ENCODE results near the gene CDK2. TPM values are rescaled to one million over a fixed set of nuclear protein-coding genes. Genes with fewer than 3 reads are reported as not detected.

CDK2 gene
- total and polyA plus RNA-seq, 9 of the 15 experiments (the other 6 are each of a cell fraction or from before 2014, with no cell fraction given) = 17.4 to 213 (median 109) TPM

DNA sequence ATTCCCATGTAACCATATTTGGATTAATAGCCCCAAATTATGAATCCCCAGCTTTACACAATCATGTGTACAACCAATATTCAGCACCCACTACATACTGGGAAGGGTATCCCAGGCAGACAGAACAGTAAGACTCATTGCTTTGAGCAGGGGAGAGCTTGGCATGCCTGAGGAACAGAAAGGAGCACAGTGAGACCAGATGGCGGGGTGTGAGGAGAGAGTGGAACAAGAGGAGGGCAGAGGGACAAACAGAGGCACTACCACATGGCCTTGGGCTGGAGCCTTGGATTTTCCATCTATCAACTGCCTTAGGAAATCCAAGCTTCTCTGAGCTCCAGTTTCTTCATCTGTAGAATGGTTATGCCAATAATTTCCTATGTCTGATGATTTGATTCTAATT is 31.9 kb upstream of the CDK2 start (continued):
- TF ChIP-seq, protein P1, sequence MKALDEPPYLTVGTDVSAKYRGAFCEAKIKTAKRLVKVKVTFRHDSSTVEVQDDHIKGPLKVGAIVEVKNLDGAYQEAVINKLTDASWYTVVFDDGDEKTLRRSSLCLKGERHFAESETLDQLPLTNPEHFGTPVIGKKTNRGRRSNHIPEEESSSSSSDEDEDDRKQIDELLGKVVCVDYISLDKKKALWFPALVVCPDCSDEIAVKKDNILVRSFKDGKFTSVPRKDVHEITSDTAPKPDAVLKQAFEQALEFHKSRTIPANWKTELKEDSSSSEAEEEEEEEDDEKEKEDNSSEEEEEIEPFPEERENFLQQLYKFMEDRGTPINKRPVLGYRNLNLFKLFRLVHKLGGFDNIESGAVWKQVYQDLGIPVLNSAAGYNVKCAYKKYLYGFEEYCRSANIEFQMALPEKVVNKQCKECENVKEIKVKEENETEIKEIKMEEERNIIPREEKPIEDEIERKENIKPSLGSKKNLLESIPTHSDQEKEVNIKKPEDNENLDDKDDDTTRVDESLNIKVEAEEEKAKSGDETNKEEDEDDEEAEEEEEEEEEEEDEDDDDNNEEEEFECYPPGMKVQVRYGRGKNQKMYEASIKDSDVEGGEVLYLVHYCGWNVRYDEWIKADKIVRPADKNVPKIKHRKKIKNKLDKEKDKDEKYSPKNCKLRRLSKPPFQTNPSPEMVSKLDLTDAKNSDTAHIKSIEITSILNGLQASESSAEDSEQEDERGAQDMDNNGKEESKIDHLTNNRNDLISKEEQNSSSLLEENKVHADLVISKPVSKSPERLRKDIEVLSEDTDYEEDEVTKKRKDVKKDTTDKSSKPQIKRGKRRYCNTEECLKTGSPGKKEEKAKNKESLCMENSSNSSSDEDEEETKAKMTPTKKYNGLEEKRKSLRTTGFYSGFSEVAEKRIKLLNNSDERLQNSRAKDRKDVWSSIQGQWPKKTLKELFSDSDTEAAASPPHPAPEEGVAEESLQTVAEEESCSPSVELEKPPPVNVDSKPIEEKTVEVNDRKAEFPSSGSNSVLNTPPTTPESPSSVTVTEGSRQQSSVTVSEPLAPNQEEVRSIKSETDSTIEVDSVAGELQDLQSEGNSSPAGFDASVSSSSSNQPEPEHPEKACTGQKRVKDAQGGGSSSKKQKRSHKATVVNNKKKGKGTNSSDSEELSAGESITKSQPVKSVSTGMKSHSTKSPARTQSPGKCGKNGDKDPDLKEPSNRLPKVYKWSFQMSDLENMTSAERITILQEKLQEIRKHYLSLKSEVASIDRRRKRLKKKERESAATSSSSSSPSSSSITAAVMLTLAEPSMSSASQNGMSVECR (CRISPR knock-in tag; IDR thresholded peaks at IDR 0.05) = no peak
- TF ChIP-seq, protein P2, sequence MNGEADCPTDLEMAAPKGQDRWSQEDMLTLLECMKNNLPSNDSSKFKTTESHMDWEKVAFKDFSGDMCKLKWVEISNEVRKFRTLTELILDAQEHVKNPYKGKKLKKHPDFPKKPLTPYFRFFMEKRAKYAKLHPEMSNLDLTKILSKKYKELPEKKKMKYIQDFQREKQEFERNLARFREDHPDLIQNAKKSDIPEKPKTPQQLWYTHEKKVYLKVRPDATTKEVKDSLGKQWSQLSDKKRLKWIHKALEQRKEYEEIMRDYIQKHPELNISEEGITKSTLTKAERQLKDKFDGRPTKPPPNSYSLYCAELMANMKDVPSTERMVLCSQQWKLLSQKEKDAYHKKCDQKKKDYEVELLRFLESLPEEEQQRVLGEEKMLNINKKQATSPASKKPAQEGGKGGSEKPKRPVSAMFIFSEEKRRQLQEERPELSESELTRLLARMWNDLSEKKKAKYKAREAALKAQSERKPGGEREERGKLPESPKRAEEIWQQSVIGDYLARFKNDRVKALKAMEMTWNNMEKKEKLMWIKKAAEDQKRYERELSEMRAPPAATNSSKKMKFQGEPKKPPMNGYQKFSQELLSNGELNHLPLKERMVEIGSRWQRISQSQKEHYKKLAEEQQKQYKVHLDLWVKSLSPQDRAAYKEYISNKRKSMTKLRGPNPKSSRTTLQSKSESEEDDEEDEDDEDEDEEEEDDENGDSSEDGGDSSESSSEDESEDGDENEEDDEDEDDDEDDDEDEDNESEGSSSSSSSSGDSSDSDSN (IDR thresholded peaks at IDR 0.05; ENCODE audit: borderline replicate concordance in 1 of 2, low read depth in 2 of 2, low read length in 2 of 2) = no peak
- no peak for TF ChIP-seq RBFOX2 (IDR thresholded peaks at IDR 0.05; ENCODE audit: low read depth, low read length)
- TF ChIP-seq ZEB2 (IDR thresholded peaks at IDR 0.05) = no peak
- no peak for TF ChIP-seq ETV5 (CRISPR knock-in tag; IDR thresholded peaks at IDR 0.05; ENCODE audit: low read depth)
